ENCODE results near the gene SLC12A9. TPM values are rescaled to one million over a fixed set of nuclear protein-coding genes. Genes with fewer than 3 reads are reported as not detected.

SLC12A9 gene
- total and polyA plus RNA-seq, 5 experiments from 2014 or later, result 6.8 to 74.7 (median 9.4) TPM

GRCh38 chr7:100914208-100914878 lies 61.8 kb downstream of the SLC12A9 start:
- H3K27ac Mint-ChIP-seq, result no peak overlapping the region
- ATAC-seq, result no peak
- H3K4me1 Mint-ChIP-seq, result peaks cover 0 to 4% (median 0%) of the 10 kb centered on the region in 4 donors
- H3K9me3 Mint-ChIP-seq, result no peaks in the 10 kb centered on the region
- H3K36me3 Mint-ChIP-seq, result no peaks in the 10 kb centered on the region
- H3K4me3 Mint-ChIP-seq, result no peak overlapping the region
- H3K27me3 Mint-ChIP-seq, result peaks cover 4 to 30% (median 17%) of the 10 kb centered on the region in 5 donors
- POLR2A ChIA-PET, result interaction anchor here (0.6 kb wide), 1 partner anchor 735 kb away, joined by 4 read pairs; no protein-coding TSS in a partner anchor
- DNase-seq, result no peak

- ATAC-seq, result no peak
These were observed 62.5 kb downstream of the SLC12A9 start for GRCh38 chr7:100914879-100915447.

More at GRCh38 chr7:100914879-100915447, 62.5 kb downstream of the SLC12A9 start:
- no peak for DNase-seq
- no peaks in the 10 kb centered on the region for H3K9me3 Mint-ChIP-seq
- H3K4me1 Mint-ChIP-seq, result peaks cover 0 to 4% (median 0%) of the 10 kb centered on the region in 4 donors
- POLR2A ChIA-PET, result interaction anchor here (0.6 kb wide), 1 partner anchor 734 kb away, joined by 4 read pairs; no protein-coding TSS in a partner anchor
- peaks cover 4 to 30% (median 17%) of the 10 kb centered on the region in 5 donors for H3K27me3 Mint-ChIP-seq
- H3K4me3 Mint-ChIP-seq, result no peak overlapping the region
- H3K27ac Mint-ChIP-seq, result no peak overlapping the region
- no peaks in the 10 kb centered on the region for H3K36me3 Mint-ChIP-seq

Small RNAs within 50 kb of the gene (microRNA-seq; reads per million reads assigned to microRNA genes)
- not detected for gene MIR6875 (ENCODE audit: borderline microRNAs expressed)

Other genes starting within 250 kb of the SLC12A9 start
- gene MOSPD3, start 240.2 kb upstream of the SLC12A9 start, total RNA-seq, result 10 to 100 TPM; 13.0 to 16.4 TPM
- 10 to 100 TPM; 16.0 to 21.0 (median 20.0) TPM for gene MOSPD3, start 240.2 kb upstream of the SLC12A9 start, polyA plus RNA-seq
- gene TFR2, start 211.2 kb upstream of the SLC12A9 start, total RNA-seq, result 1 to 10 TPM; 2.6 to 5.9 TPM
- gene TFR2, start 211.2 kb upstream of the SLC12A9 start, polyA plus RNA-seq, result 1 to 10 TPM in 1 of 3 donors, under 1 TPM in 2; 0.51 to 1.3 (median 0.79) TPM
- gene ACTL6B, start 196.3 kb upstream of the SLC12A9 start, total RNA-seq, result not detected
- gene ACTL6B, start 196.3 kb upstream of the SLC12A9 start, polyA plus RNA-seq, result not detected
- 100 to 1,000 TPM; 117 to 118 TPM for gene GNB2, start 179.0 kb upstream of the SLC12A9 start, total RNA-seq
- gene GNB2, start 179.0 kb upstream of the SLC12A9 start, polyA plus RNA-seq, result 10 to 100 TPM; 34.8 to 42.4 (median 42.1) TPM
- 100 to 1,000 TPM; 118 to 122 TPM for gene GIGYF1, start 158.5 kb upstream of the SLC12A9 start, total RNA-seq
- 1 to 10 TPM in 2 of 3 donors, under 1 TPM in 1; 0.83 to 3.0 (median 1.0) TPM for gene GIGYF1, start 158.5 kb upstream of the SLC12A9 start, polyA plus RNA-seq
- gene POP7, start 146.6 kb upstream of the SLC12A9 start, total RNA-seq, result 10 to 100 TPM; 16.9 to 17.5 TPM
- gene POP7, start 146.6 kb upstream of the SLC12A9 start, polyA plus RNA-seq, result 10 to 100 TPM; 32.6 to 41.7 (median 33.0) TPM
- gene EPO, start 132.2 kb upstream of the SLC12A9 start, total RNA-seq, result not detected
- not detected for gene EPO, start 132.2 kb upstream of the SLC12A9 start, polyA plus RNA-seq
- not detected for gene ZAN, start 119.1 kb upstream of the SLC12A9 start, total RNA-seq
- gene ZAN, start 119.1 kb upstream of the SLC12A9 start, polyA plus RNA-seq, result under 1 TPM in 1 of 3 donors, not detected in 2; 0.05 TPM
- gene EPHB4, start 25.2 kb upstream of the SLC12A9 start, total RNA-seq, result 10 to 100 TPM; 11.8 to 12.3 TPM
- under 1 TPM in 2 of 3 donors, not detected in 1; 0.18 to 0.46 TPM for gene EPHB4, start 25.2 kb upstream of the SLC12A9 start, polyA plus RNA-seq
- gene TRIP6, start 14.7 kb downstream of the SLC12A9 start, total RNA-seq, result 10 to 100 TPM; 14.3 to 16.2 TPM
- gene TRIP6, start 14.7 kb downstream of the SLC12A9 start, polyA plus RNA-seq, result 1 to 10 TPM; 3.4 to 6.0 (median 4.9) TPM
- gene SRRT, start 22.4 kb downstream of the SLC12A9 start, total RNA-seq, result 100 to 1,000 TPM; 263 to 267 TPM
- 10 to 100 TPM; 51.1 to 69.4 (median 63.2) TPM for gene SRRT, start 22.4 kb downstream of the SLC12A9 start, polyA plus RNA-seq
- 10 to 100 TPM in 1 of 2 experiments, 1 to 10 TPM in 1; 6.5 to 10.9 TPM for gene UFSP1, start 37.0 kb downstream of the SLC12A9 start, total RNA-seq
- 1 to 10 TPM; 1.1 to 2.7 (median 1.7) TPM for gene UFSP1, start 37.0 kb downstream of the SLC12A9 start, polyA plus RNA-seq
- gene ACHE, start 43.2 kb downstream of the SLC12A9 start, total RNA-seq, result under 1 TPM; 0.19 to 0.52 TPM
- gene ACHE, start 43.2 kb downstream of the SLC12A9 start, polyA plus RNA-seq, result not detected
- gene MUC3A, start 96.8 kb downstream of the SLC12A9 start, total RNA-seq, result not detected
- not detected for gene MUC3A, start 96.8 kb downstream of the SLC12A9 start, polyA plus RNA-seq
- gene MUC12, start 116.9 kb downstream of the SLC12A9 start, total RNA-seq, result not detected
- under 1 TPM in 1 of 3 donors, not detected in 2; 0.42 TPM for gene MUC12, start 116.9 kb downstream of the SLC12A9 start, polyA plus RNA-seq
- gene MUC17, start 167.4 kb downstream of the SLC12A9 start, total RNA-seq, result not detected
- gene MUC17, start 167.4 kb downstream of the SLC12A9 start, polyA plus RNA-seq, result not detected
- gene TRIM56, start 232.8 kb downstream of the SLC12A9 start, total RNA-seq, result 10 to 100 TPM; 67.4 to 67.7 TPM
- gene TRIM56, start 232.8 kb downstream of the SLC12A9 start, polyA plus RNA-seq, result 10 to 100 TPM in 2 of 3 donors, 1 to 10 TPM in 1; 3.8 to 17.9 (median 11.4) TPM